NCI-H345 (cell line): ENCODE data around the gene GNAI2.

Experiments
- DNase-seq: peaks from one replicate; lab custom pipeline; 2025; lab: John Stamatoyannopoulos, UW

GNAI2 gene

DNA sequence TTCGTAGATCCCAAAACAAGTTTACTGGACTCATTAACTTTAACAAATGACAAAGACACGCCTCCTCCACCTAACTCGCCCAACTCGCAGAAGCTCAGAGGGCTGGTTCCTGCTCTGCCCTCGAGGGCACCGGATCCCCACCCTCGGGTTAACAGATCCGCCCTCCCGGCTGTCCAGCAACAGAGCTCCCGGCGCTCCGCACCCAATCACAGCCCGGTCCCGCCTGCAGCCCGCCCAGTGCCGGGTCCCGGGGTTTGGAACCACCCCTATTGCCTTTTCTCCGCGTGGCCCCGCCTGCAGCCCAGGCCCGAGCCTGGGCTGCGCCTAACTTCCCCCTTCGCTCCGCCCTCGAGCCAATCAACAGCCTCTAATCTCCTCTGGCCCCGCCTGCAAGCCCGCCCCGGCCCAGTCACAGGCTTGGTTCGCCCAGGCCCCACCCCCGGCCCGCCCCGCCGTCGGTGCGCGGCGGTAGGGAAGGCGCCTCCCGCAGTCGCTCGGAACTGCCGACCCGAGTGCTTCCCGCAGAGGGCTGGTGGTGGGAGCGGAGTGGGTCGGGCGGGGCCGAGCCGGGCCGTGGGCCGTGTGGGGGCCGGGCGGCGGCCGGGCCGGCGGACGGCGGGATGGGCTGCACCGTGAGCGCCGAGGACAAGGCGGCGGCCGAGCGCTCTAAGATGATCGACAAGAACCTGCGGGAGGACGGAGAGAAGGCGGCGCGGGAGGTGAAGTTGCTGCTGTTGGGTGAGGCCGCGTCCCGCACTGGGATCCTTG lies at the start of gene GNAI2:
Gene GNAI2, plus strand, starts transcription at position 489 of the 768 bp plus-strand sequence. Its CDS starts 132 bp downstream, at position 621.
- peak; percentile 96 for DNase-seq

- no peak for DNase-seq
Observed at GRCh38 chr3:50187750-50188149, 48.3 kb upstream of the GNAI2 start.

- DNase-seq: peak; percentile 39
Observed at GRCh38 chr3:50189274-50189673, 46.7 kb upstream of the GNAI2 start.

- no peak for DNase-seq
Observed at GRCh38 chr3:50189989-50190388, 46.0 kb upstream of the GNAI2 start.

DNA sequence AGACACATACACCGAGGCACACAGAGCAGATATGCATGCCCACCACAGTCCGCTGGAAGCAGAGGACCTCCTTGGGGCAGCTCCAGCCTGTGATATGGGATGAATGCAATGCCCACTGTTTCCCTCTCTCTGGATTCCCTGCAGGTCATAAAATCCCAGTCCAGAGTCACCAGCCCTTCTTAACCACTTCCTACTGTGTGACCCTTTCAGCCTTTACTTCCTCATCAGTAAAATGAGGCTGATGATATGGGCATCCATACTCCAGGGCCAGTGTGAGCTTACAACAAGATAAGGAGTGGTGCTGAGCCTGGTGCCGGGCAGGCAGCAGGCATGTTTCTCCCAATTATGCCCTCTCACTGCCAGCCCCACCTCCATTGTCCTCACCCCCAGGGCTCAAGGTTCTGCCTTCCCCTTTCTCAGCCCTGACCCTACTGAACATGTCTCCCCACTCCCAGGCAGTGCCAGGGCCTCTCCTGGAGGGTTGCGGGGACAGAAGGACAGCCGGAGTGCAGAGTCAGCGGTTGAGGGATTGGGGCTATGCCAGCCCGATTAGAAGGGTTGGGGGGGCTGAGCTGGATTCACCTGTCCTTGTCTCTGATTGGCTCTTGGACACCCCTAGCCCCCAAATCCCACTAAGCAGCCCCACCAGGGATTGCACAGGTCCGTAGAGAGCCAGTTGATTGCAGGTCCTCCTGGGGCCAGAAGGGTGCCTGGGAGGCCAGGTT lies 44.9 kb upstream of the GNAI2 start, which contains the start of gene GNAT1:
Gene GNAT1, plus strand, starts transcription at position 675 of the 725 bp plus-strand sequence. CDS start 116 bp downstream, outside the sequence.
- DNase-seq: no peak

- no peak for DNase-seq
Observed at GRCh38 chr3:50192124-50192523, 43.9 kb upstream of the GNAI2 start.

GRCh38 chr3:50192689-50193141 lies 43.3 kb upstream of the GNAI2 start:
- peak; percentile 36 for DNase-seq

DNA sequence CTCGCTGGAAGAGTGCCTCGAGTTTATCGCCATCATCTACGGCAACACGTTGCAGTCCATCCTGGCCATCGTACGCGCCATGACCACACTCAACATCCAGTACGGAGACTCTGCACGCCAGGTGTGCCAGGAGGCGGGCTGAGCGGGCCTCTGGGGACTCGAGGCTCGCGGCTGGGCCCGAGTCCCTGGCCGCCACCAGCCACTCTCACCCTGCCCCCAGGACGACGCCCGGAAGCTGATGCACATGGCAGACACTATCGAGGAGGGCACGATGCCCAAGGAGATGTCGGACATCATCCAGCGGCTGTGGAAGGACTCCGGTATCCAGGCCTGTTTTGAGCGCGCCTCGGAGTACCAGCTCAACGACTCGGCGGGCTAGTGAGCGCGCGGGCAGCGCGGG lies 42.7 kb upstream of the GNAI2 start:
- no peak for DNase-seq

DNA sequence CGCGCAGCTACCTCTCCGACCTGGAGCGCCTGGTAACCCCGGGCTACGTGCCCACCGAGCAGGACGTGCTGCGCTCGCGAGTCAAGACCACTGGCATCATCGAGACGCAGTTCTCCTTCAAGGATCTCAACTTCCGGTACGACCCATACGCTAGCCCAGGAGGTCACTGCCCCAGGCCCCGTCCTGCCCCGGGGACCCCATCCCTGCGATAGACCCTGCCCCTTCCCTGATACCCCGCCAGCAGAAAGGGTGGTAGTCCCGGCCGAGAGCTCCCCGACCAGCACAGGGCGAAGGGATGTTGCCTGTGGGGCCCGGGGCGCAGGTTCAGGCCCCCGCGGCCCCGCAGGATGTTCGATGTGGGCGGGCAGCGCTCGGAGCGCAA lies 42.3 kb upstream of the GNAI2 start:
- DNase-seq: no peak

- peak; percentile 23 for DNase-seq
Observed at GRCh38 chr3:50194128-50194902, 41.7 kb upstream of the GNAI2 start.

DNA sequence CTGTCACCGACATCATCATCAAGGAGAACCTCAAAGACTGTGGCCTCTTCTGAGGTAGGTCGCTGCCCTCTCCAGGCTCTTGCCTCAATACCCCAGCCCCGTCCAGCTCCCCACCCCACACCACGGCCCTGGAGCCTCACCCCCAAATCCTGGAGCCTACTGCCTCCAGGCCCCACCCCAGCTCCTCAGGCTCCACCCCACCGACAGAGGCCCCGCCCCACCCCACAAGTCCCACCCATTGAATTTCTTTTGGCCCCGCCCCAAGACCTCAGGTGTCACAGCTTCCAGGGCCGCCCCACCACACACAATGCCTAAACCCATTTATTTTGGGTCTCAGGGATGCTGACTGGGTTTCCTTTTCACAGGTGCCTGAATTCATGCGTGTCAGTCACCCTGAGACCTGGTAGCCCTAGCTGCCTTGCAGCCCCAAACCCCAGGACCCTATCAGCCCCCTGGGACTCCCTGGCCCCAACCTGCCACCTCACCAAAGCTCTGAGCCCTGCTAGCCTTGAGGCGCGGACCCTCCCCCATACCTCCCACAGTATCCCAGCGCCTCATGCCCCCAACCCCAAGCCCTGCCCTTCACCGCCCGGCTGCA lies 41.0 kb upstream of the GNAI2 start:
- DNase-seq: no peak

DNA sequence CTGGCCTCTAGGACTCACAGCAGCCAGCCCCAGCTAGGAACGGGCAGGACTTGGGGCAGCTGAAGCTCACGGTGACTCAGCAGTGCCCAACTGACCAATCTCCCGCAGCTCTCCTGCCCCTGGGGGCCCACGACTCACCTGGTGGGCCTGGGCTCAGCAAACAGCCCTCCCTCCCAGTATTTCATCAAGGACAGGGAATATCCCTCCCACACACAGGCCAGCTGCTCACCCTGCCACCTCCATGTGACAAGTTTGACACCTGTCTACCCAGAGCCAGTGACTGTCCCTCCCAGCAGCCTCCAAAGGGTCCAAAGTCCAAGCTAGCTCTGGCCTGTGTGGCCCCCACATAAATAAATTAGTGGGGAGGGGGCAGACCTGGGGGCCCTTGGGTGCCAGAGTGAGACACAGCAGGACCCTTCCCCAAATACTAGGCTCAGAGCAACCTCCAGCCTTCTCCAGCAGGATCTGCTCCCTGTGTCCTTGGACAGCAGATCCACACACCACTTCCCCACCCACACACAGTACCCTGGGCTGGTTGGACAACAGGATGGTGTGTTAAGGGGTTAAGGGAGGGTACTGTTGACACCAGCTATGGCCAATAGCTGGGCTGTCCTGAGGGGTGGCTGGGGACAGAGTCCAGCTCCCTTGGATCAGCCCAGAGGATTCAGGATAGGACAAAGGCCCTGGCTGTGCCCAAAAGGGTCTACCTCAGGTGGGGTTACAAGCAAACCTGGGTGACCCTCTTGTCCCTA lies 40.3 kb upstream of the GNAI2 start:
- no peak for DNase-seq

GRCh38 chr3:50196253-50196801 lies 39.7 kb upstream of the GNAI2 start:
- no peak for DNase-seq

DNA sequence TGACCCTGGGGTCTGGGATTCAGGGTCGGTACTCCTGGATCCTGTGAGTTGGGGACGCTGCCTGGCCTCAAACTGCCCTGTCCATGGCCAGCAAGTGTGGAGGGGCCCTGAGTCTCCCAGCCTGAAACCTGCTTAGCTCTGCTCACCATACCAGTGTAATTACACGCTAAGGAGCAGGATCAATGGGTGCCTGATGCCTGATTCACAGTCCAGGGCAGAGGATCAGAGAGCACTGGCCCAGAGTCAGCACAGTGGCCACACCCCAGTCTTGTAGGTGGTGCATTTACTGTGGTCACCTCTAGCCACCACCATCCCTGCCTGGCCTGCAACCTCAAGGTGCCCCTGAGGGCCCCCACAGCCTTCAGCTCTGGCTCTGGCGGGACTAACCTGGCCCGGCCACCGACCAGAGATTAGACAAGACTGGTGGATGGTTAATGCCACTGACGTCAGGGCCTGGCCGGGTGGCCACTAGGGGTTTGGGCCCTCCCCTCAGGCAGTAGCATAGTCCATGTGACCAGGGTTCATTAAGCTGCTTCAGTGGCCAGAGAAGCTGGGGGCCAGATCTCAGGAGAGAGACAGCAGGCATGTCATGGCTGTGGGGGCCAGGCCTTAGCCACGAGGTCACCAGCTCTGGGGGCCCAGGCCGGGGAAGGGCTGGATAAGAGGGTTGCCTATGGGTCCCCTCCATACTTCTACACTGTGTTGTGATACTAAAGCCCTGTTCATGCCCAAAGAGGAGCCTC lies 34.3 kb upstream of the GNAI2 start:
- no peak for DNase-seq

GRCh38 chr3:50202353-50203112 lies 33.5 kb upstream of the GNAI2 start:
- no peak for DNase-seq

- DNase-seq: no peak
Observed at GRCh38 chr3:50203113-50203808, 32.7 kb upstream of the GNAI2 start.

GRCh38 chr3:50203809-50204803 lies 31.9 kb upstream of the GNAI2 start:
- no peak for DNase-seq
